PC-9 (cell line): ENCODE results near the gene CLDN9.

Experiments
- CTCF ChIP-seq: fragments of 200-600 bp; sonication (generic); conservative IDR thresholded peaks from 2 replicates; pipeline ENCODE4 v1.6.1; 2017; ENCODE audit warnings: mixed run types, antibody characterized with exemption, mild to moderate bottlenecking, moderate library complexity
- EZH2 ChIP-seq: fragments of 200-600 bp; sonication (generic); IDR thresholded peaks from 2 replicates; pipeline ENCODE4 v1.8.0; 2017; ENCODE audit warnings: antibody characterized with exemption, low read depth

GRCh38 chr16:2985462-2985861 is 27.3 kb upstream of the CLDN9 start:
- no peak for TF ChIP-seq CTCF
- TF ChIP-seq EZH2 = no peak
